HL-60/S4 treated with retinoic acid at 250 ng/mL for 4 days and 3 days (cell line): ENCODE data around the gene RALY.

Source experiments
- in situ Hi-C: fragments of 300-500 bp; cut with MboI; formaldehyde crosslinking; loops from 2 replicates; pipeline ENCODE4 v1.7.0; 2022; ENCODE audit warnings: low sequenced_read_pairs

The RALY gene

GRCh38 chr20:33985830-33986229 lies 7.9 kb upstream of the RALY start:
- in situ Hi-C loops: no loop called here

GRCh38 chr20:33986560-33987216 lies 7.0 kb upstream of the RALY start:
- in situ Hi-C loops: no loop called here

GRCh38 chr20:33990075-33990474 lies 3.6 kb upstream of the RALY start:
- in situ Hi-C loops: no loop called here

GRCh38 chr20:33991502-33991901 lies 2.2 kb upstream of the RALY start:
- in situ Hi-C loops: no loop called here

GRCh38 chr20:33992145-33992922 lies 1.4 kb upstream of the RALY start:
- in situ Hi-C loops: no loop called here

- in situ Hi-C loops: no loop called here
These were observed 662 bp upstream of the RALY start for GRCh38 chr20:33992923-33993575.

- in situ Hi-C loops: no loop called here
These were observed 657 bp downstream of the RALY start for GRCh38 chr20:33994222-33994913.

GRCh38 chr20:33995053-33995831 lies 1.5 kb downstream of the RALY start:
- in situ Hi-C loops: no loop called here

- in situ Hi-C loops: no loop called here
These were observed 5.4 kb downstream of the RALY start for GRCh38 chr20:33999025-33999649.

- in situ Hi-C loops: no loop called here
These were observed 7.7 kb downstream of the RALY start for GRCh38 chr20:34001378-34001777.

GRCh38 chr20:34004227-34004626 lies 10.5 kb downstream of the RALY start:
- in situ Hi-C loops: no loop called here

- in situ Hi-C loops: no loop called here
These were observed 11.2 kb downstream of the RALY start for GRCh38 chr20:34004790-34005457.

GRCh38 chr20:34006619-34007018 lies 12.9 kb downstream of the RALY start:
- in situ Hi-C loops: no loop called here

- in situ Hi-C loops: no loop called here
These were observed 14.8 kb downstream of the RALY start for GRCh38 chr20:34008477-34008876.

- in situ Hi-C loops: no loop called here
These were observed 16.8 kb downstream of the RALY start for GRCh38 chr20:34010405-34010931.

GRCh38 chr20:34011275-34011674 lies 17.6 kb downstream of the RALY start:
- in situ Hi-C loops: no loop called here

GRCh38 chr20:34012330-34012729 lies 18.6 kb downstream of the RALY start:
- in situ Hi-C loops: no loop called here

GRCh38 chr20:34012735-34013134 lies 19.0 kb downstream of the RALY start:
- in situ Hi-C loops: no loop called here

GRCh38 chr20:34013554-34013953 lies 19.8 kb downstream of the RALY start:
- in situ Hi-C loops: no loop called here
